ENCODE results near the gene SRPRA. TPM values are rescaled to one million over a fixed set of nuclear protein-coding genes. Genes with fewer than 3 reads are reported as not detected.

The SRPRA gene
- total RNA-seq, result 100 to 1,000 TPM; 160 to 167 TPM

GRCh38 chr11:126268708-126269579 is at the start of gene SRPRA, which contains the start of gene FOXRED1:
SRPRA (minus strand) TSS chr11:126268895; CDS start chr11:126268804, 91 bp downstream.
FOXRED1 (plus strand) TSS chr11:126269154; CDS start chr11:126269207, 53 bp downstream.
- POLR2A ChIA-PET, result interaction anchor here (0.7 to 1.4 kb wide), 5 partner anchors 9 to 18 kb away, joined by 3 to 9 read pairs (median 4); partner anchors contain the start of gene TIRAP
- CTCF ChIA-PET, result interaction anchor here (1.8 to 2.1 kb wide), 2 partner anchors 13 to 212 kb away, joined by 5 to 7 read pairs; partner anchors contain the start of gene TIRAP

- CTCF ChIA-PET, result no interaction called here
- POLR2A ChIA-PET, result interaction anchor here (1.4 kb wide), 1 partner anchor 14 kb away, joined by 3 read pairs; the partner anchor contains the start of gene DCPS
Observed at GRCh38 chr11:126317756-126318573, 49.3 kb upstream of the SRPRA start.

GRCh38 chr11:126317432-126317755 is 48.7 kb upstream of the SRPRA start:
- CTCF ChIA-PET, result no interaction called here
- POLR2A ChIA-PET, result interaction anchor here (1.4 kb wide), 1 partner anchor 14 kb away, joined by 3 read pairs; the partner anchor contains the start of gene DCPS

- ChIA-PET CTCF (no interaction called here), POLR2A (no interaction called here)
Observed at GRCh38 chr11:126313826-126314225, 45.1 kb upstream of the SRPRA start.

GRCh38 chr11:126312961-126313360 is 44.3 kb upstream of the SRPRA start:
- POLR2A ChIA-PET, result no interaction called here
- CTCF ChIA-PET, result interaction anchor here (1.3 kb wide), 1 partner anchor 168 kb away, joined by 3 read pairs; no protein-coding TSS in a partner anchor

- ChIA-PET CTCF (interaction anchor here (0.6 to 2.3 kb wide), 13 partner anchors 10 to 169 kb away, joined by 3 to 16 read pairs (median 4); partner anchors contain the start of gene ST3GAL4), POLR2A (no interaction called here)
Observed at GRCh38 chr11:126311401-126312291, 43.0 kb upstream of the SRPRA start.

- ChIA-PET POLR2A (no interaction called here), CTCF (interaction anchor here (0.7 to 2.3 kb wide), 16 partner anchors 10 to 174 kb away, joined by 3 to 16 read pairs (median 4); partner anchors contain the start of gene ST3GAL4)
Observed at GRCh38 chr11:126310992-126311310, 42.3 kb upstream of the SRPRA start.

GRCh38 chr11:126310200-126310991 is 41.7 kb upstream of the SRPRA start:
- ChIA-PET CTCF (interaction anchor here (0.7 to 2.3 kb wide), 17 partner anchors 11 to 175 kb away, joined by 3 to 16 read pairs (median 3); partner anchors contain the start of gene ST3GAL4), POLR2A (interaction anchor here (0.6 kb wide), 1 partner anchor 32 kb away, joined by 3 read pairs; no protein-coding TSS in a partner anchor)

- ChIA-PET CTCF (interaction anchor here (0.7 kb wide), 1 partner anchor 171 kb away, joined by 3 read pairs; no protein-coding TSS in a partner anchor), POLR2A (interaction anchor here (0.7 kb wide), 1 partner anchor 111 kb away, joined by 5 read pairs; no protein-coding TSS in a partner anchor)
Observed at GRCh38 chr11:126308771-126309170, 40.1 kb upstream of the SRPRA start.

- POLR2A ChIA-PET, result no interaction called here
- CTCF ChIA-PET, result no interaction called here
Observed at GRCh38 chr11:126308271-126308671, 39.6 kb upstream of the SRPRA start.

GRCh38 chr11:126307706-126308105 is 39.0 kb upstream of the SRPRA start:
- ChIA-PET CTCF (interaction anchor here (0.5 to 0.6 kb wide), 2 partner anchors 14 to 80 kb away, joined by 3 to 4 read pairs; no protein-coding TSS in a partner anchor), POLR2A (no interaction called here)

GRCh38 chr11:126305699-126306098 is 37.0 kb upstream of the SRPRA start:
- CTCF ChIA-PET, result interaction anchor here (0.7 kb wide), 1 partner anchor 11 kb away, joined by 3 read pairs; no protein-coding TSS in a partner anchor

GRCh38 chr11:126304457-126305075 is 35.9 kb upstream of the SRPRA start:
- CTCF ChIA-PET, result interaction anchor here (1.0 kb wide), 1 partner anchor 17 kb away, joined by 3 read pairs; no protein-coding TSS in a partner anchor
- POLR2A ChIA-PET, result interaction anchor here (0.9 to 1.2 kb wide), 4 partner anchors 13 to 49 kb away, joined by 3 to 8 read pairs (median 4); no protein-coding TSS in a partner anchor

More at GRCh38 chr11:126305699-126306098, 37.0 kb upstream of the SRPRA start:
- POLR2A ChIA-PET, result interaction anchor here (1.2 kb wide), 1 partner anchor 15 kb away, joined by 3 read pairs; no protein-coding TSS in a partner anchor

GRCh38 chr11:126303623-126304456 is 35.1 kb upstream of the SRPRA start, which contains the start of gene DCPS:
DCPS (plus strand) TSS chr11:126304060; CDS start chr11:126304081, 21 bp downstream.
- ChIA-PET CTCF (interaction anchor here (1.0 kb wide), 1 partner anchor 17 kb away, joined by 3 read pairs; no protein-coding TSS in a partner anchor), POLR2A (interaction anchor here (0.9 to 1.2 kb wide), 4 partner anchors 14 to 50 kb away, joined by 3 to 8 read pairs (median 4); no protein-coding TSS in a partner anchor)

GRCh38 chr11:126297004-126297403 is 28.3 kb upstream of the SRPRA start:
- CTCF ChIA-PET, result no interaction called here
- POLR2A ChIA-PET, result no interaction called here

GRCh38 chr11:126293726-126294125 is 25.0 kb upstream of the SRPRA start:
- CTCF ChIA-PET, result interaction anchor here (1.5 kb wide), 1 partner anchor 40 kb away, joined by 3 read pairs; no protein-coding TSS in a partner anchor
- POLR2A ChIA-PET, result no interaction called here

All from activated CD8-positive, alpha-beta memory T cell treated with anti-CD3 and anti-CD28 coated beads for 36 hours (primary cell).